Myocyte (in vitro differentiated cells): ENCODE measurements around the gene OXCT1. TPM values are rescaled to one million over a fixed set of nuclear protein-coding genes. Genes with fewer than 3 reads are reported as not detected.
"Not testable (repeated sequence)": the region's sequence is repeated elsewhere in the genome, so short reads cannot be mapped to it uniquely, and the experiment has no call there.

Source experiments
- DNase-seq: peaks from one replicate; pipeline ENCODE4 v3.0.0-alpha.2; 2012; ENCODE audit warnings: low read depth
- total RNA-seq: library from RNA; depleted of rRNA; stranded (reverse); fragments of >200 nt; gene quantifications from 2 replicates; pipeline ENCODE4 v1.2.3, GENCODE V29; 2014

The OXCT1 gene
- total RNA-seq, 1 donor from 2014 or later = 29.0 TPM

- no peak for DNase-seq
Observed at GRCh38 chr5:41831155-41831554, 39.1 kb downstream of the OXCT1 start.

DNA sequence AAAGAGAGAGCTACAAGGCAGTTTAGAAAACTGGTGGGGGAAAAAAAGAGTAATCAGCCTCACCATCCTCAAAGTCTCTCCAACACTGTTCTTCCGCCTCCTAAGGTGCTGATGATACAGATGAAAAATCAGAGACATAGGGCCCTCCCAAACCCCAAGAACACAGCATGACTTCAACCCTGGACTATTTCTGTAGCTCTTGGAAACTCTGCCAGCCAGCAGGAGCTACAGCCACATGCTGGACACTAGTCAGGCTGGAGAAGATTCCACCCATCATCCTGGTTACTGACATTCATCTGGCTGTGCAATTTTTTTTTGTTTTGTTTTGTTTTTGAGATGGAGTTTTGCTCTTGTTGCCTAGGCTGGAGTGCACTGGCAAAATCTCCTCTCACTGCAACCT, 42.4 kb downstream of the OXCT1 start:
- peak; percentile 49 for DNase-seq

GRCh38 chr5:41822036-41822435, 48.2 kb downstream of the OXCT1 start:
- no peak for DNase-seq

GRCh38 chr5:41821051-41821450, 49.2 kb downstream of the OXCT1 start:
- DNase-seq = no peak

DNA sequence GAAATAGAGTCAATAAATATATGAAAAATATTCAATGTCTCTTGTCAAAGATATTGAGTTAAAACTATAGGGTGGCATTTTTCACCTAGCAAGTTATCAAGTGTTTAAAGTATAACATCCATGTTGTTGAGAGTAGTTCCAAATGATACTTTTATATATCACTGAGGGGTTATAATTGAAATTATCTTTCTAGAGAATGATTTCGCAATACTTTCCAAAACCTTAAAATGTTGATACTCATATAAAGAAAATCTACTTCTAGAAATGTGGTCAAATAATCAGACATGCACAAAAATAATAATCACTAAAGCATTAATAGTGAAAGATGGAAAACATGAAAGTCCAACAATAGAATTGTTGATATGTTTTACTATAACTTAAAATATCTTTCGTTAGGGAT, 50.1 kb downstream of the OXCT1 start:
- no peak for DNase-seq

GRCh38 chr5:41817625-41818301, 52.5 kb downstream of the OXCT1 start:
- no peak for DNase-seq

GRCh38 chr5:41815663-41816229, 54.5 kb downstream of the OXCT1 start:
- peak; percentile 30 for DNase-seq

GRCh38 chr5:41815261-41815660, 55.0 kb downstream of the OXCT1 start:
- DNase-seq = peak; percentile 71

GRCh38 chr5:41814306-41814705, 55.9 kb downstream of the OXCT1 start:
- DNase-seq = not testable (repeated sequence)

GRCh38 chr5:41812156-41812555, 58.1 kb downstream of the OXCT1 start:
- DNase-seq = no peak

- no peak for DNase-seq
Observed at GRCh38 chr5:41809128-41809527, 61.1 kb downstream of the OXCT1 start.

DNA sequence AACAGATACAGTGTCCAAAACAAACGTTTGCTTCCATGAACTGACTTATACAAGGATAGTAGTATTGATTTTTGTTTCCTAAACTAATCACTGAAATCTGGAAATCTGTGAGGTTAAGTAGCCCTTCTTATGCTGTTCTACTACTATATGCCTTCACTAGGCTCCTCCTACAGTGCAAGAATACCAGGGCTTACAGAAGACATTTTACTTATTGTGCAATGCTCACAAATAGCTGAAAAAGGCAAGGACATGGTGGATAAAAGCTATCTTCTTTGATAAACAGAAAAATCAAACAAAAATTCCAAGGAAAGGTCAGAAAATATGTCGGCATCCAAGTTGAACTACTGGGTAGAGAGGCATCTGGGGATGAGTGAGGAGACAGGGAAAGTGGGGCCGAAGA, 61.9 kb downstream of the OXCT1 start:
- DNase-seq = no peak

GRCh38 chr5:41797662-41798061, 72.6 kb downstream of the OXCT1 start:
- no peak for DNase-seq

DNA sequence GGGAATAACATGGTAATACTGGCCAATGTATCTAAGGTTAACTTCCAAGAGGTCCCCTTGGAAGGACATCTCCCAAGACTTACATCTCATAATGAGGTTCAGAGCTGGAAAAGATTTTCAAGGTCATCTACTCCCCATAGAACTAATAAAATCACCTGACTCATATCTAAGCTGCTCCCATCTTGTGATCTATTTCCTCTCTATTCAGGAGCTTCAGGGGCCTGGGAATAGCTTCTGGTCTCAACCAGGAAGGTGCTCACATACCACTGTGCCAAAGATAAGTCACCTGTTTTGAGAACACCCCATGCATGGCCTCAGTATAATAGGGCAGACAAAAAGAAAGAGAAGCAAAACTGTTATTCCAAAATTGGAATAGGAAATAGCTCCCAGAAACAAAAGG, 74.2 kb downstream of the OXCT1 start:
- no peak for DNase-seq

DNA sequence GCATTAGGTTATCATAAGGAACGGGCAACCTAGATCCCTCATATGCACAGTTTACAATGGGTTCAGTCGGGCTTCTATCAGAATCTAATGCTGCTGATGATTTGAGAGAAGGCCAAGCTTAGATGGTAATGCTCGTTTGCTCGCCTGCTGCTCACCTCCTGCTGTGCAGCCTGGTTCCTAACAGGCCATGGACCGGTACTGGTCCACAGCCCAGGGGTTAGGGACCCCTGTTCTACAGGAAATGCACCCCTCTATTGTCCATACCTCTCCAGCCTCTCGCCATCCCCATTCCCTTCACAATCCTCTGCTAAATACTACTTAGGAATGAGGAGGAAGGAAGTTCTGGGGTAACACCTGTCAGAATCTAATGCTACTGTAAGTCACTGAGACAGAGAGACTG, 75.1 kb downstream of the OXCT1 start:
- DNase-seq = no peak

- peak; percentile 70 for DNase-seq
Observed at GRCh38 chr5:41794471-41794870, 75.8 kb downstream of the OXCT1 start.

DNA sequence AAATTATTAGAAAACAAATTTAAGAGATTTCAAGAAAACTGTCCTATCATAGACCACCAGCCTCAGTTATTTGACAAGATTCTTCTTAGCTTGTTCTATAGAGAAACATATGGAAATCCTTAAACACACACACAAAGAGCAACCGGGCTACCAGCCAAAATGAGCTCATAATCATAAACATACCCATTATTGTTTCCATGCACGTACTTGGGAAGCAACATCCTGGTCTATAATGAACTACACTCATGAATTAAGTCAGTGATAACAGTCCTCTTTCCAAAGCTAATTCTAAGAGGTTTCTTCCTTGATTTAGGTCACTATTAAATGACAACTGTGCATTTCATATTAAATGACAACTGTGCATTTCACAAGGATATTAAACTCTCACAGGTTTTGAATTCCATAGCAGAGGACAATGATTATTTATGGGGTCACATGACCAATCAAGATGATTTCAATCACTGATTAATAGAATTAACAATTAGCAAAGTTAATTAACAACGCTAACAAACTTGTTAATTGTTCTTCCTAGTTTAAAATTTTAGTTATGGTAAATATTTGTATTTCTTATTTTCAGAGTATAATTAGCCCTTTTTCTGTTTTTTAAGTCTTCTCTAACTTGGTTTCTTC, 77.0 kb downstream of the OXCT1 start:
- no peak for DNase-seq

DNA sequence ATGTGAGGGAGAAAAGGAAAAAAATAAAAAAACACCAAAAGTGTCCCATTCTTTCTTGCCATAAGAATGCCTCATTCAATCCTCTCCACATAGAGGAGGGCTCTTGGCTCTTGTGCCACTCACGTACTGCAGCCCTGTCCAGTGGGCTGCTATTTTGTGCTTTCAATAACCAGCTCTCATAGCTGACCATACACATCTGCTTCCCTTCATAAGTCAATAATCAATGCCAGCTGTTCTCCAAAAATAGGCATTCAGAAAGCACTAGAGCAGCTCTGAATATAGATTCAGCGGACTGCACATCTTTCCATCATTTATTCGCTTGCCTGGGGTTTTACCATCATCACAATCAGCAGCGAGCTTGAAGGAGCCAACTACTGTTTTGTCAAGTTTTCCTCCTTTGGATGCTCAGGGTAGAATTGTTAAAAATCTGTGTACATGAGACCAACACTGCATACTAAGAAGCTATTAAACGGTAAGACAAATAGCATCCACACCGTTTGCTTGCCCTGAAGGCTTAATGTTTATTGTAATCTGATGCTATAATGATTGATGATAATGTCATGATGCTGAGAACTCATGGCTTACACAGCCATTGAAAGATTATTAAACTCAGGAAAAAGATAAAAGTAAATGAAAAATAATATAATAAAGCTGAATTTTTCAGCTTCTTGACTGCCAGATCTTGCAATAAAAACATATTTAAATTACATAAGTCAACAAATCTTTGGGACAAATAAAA, 80.0 kb downstream of the OXCT1 start:
- no peak for DNase-seq

DNA sequence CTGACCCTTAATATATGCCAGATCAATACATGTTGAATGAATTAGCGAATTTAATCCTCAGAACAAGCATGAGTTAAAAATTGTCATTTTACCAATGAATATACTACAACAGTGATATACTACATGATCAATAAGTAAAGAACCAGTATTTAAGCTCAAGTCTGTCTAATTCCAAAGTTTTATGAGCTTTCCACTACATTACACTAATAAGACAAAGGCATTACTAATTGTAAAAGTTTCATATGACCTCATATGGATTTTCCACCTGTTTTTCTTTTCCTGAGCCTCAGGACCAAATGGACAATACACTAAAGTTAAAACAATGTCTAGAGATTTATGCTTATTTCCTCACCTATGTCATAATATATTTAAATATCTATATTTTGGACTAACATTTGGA, 80.8 kb downstream of the OXCT1 start:
- DNase-seq = no peak

- DNase-seq = peak; percentile 17
Observed at GRCh38 chr5:41788941-41789368, 81.3 kb downstream of the OXCT1 start.

GRCh38 chr5:41787265-41787664, 83.0 kb downstream of the OXCT1 start:
- no peak for DNase-seq

GRCh38 chr5:41785061-41785460, 85.2 kb downstream of the OXCT1 start:
- DNase-seq = no peak
